ENCODE results near the gene TRPM8.

DNA sequence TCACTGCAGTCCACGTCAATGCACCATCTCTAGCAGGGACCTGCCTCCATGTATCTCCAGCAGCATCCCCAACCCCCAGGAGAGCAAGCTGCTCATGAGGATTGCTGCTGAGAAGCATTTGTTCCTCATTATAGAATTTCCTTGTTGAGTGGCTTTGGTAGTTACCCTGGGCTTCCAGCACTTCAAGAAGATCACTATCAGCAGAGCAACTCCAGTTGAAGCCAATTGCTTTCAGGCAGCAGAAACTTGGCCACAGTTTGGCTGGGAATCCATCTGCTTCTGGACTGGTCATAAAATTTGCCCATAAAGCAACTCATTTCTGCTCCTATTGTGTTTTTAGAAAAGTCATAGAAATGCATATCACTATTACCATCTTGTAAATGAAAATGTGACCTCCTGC is 17.4 kb downstream of the TRPM8 start:
- TF ChIP-seq SUZ12 (IDR thresholded peaks at IDR 0.05; ENCODE audit: extremely low read depth, insufficient read depth, insufficient read length) (no peak), YY1 (IDR thresholded peaks at IDR 0.05; ENCODE audit: insufficient read depth, insufficient read length) (no peak), ZNF274 (IDR thresholded peaks at IDR 0.05; ENCODE audit: low read depth, low read length) (no peak)

Measured in NT2/D1 (cell line).